HepG2 (cell line): Measurements from ENCODE around the gene CNGA1. TPM values are rescaled to one million over a fixed set of nuclear protein-coding genes. Genes with fewer than 3 reads are reported as not detected.
"Not testable (repeated sequence)": the region's sequence is repeated elsewhere in the genome, so short reads cannot be mapped to it uniquely, and the experiment has no call there.

Experiments used
- ATAC-seq: fragments of 200-7000 bp; cut with Tn5 transposase; 3 replicates; pipeline ENCODE4 v1.9.1; 2020; ENCODE audit warnings: mild to moderate bottlenecking, moderate library complexity
- BruUV-seq: library from RNA; stranded (reverse); fragments of 400-500 nt; replicated peaks from 2 replicates; lab custom pipeline; 2021; lab: Mats Ljungman, UMichigan
- CTCF ChIA-PET: fragments of 300-600 bp; formaldehyde crosslinking; extraction: SDS; loops from one replicate; lab custom pipeline; 2021; ENCODE audit warnings: low total read pairs, inconsistent platforms, low intra/inter-chr PET ratio; lab: Yijun Ruan, JAX
- POLR2A ChIA-PET: fragments of 350-600 bp; sonication (Branson Sonifier 250); formaldehyde crosslinking; loops from one replicate; lab custom pipeline; 2020; ENCODE audit warnings: antibody characterized with exemption, inconsistent platforms; lab: Yijun Ruan, JAX
- DNase-seq: peaks from one replicate; pipeline ENCODE4 v3.0.0-alpha.2; 2015; ENCODE audit warnings: low spot score
- FAIRE-seq: peaks from 3 replicates; lab custom pipeline; 2011; peaks lifted over from hg19 to GRCh38; lab: Jason Lieb, UNC
- H2AFZ ChIP-seq: one replicate; pipeline ENCODE4 v1.6.1; 2011; ENCODE audit warnings: low read length, inconsistent platforms
- H3K27ac ChIP-seq: fragments of 300-600 bp; 3 replicates; pipeline ENCODE4 v1.8.0; 2011; ENCODE audit warnings: mixed run types, mild to moderate bottlenecking, mixed read lengths, low read length, inconsistent platforms; ENCODE audit not compliant: insufficient read depth; ENCODE audit errors: extremely low read length
- H3K27me3 ChIP-seq, 2 experiments: fragments of 200-600 bp in 1 of 2; 2 replicates in 1 of 2; 3 replicates in 1 of 2; pipeline versions ENCODE4 v1.6.0 to v1.8.0; 2011; ENCODE audit warnings: low read length in 2 of 2, mild to moderate bottlenecking in 2 of 2, moderate library complexity in 2 of 2, inconsistent platforms in 1 of 2; ENCODE audit not compliant: insufficient read depth in 2 of 2, control insufficient read depth in 1 of 2
- H3K36me3 ChIP-seq, 2 experiments: fragments of 200-600 bp in 1 of 2; replicated peaks in 1 of 2; 2 replicates in 1 of 2; 3 replicates in 1 of 2; pipeline versions ENCODE4 v1.5.1 to v1.8.0; 2011; ENCODE audit warnings: low read length in 2 of 2, inconsistent platforms in 1 of 2; ENCODE audit not compliant: insufficient read depth in 2 of 2, control insufficient read depth in 1 of 2
- H3K4me1 ChIP-seq: 2 replicates; pipeline ENCODE4 v1.5.1; 2012; ENCODE audit warnings: low read length, inconsistent platforms; ENCODE audit not compliant: insufficient read depth
- H3K4me2 ChIP-seq: 2 replicates; pipeline ENCODE4 v1.6.0; 2011; ENCODE audit warnings: low read depth, low read length, inconsistent platforms
- H3K4me3 ChIP-seq, 3 experiments: fragments of 200-600 bp in 1 of 3; sonication (generic), shearing (Covaris generic) in 1 of 3; replicated peaks in 1 of 3; 2 replicates each; pipeline ENCODE4 v1.5.1; 2011 to 2016; ENCODE audit warnings: low read length in 3 of 3, inconsistent platforms in 2 of 3, low read depth in 2 of 3, mild to moderate bottlenecking in 2 of 3, control low read depth in 1 of 3, mixed read lengths in 1 of 3; ENCODE audit not compliant: insufficient read depth in 1 of 3
- H3K79me2 ChIP-seq: one replicate; pipeline ENCODE4 v1.6.1; 2011; ENCODE audit warnings: low read length, inconsistent platforms; ENCODE audit not compliant: insufficient read depth
- H3K9ac ChIP-seq: 2 replicates; pipeline ENCODE4 v1.6.0; 2011; ENCODE audit warnings: mild to moderate bottlenecking, low read depth, low read length, inconsistent platforms; ENCODE audit not compliant: insufficient read depth
- H3K9me3 ChIP-seq: 2 replicates; pipeline ENCODE4 v1.5.1; 2012; ENCODE audit warnings: mild to moderate bottlenecking, low read length
- H4K20me1 ChIP-seq: 2 replicates; pipeline ENCODE4 v1.6.0; 2011; ENCODE audit warnings: inconsistent platforms, mild to moderate bottlenecking, low read length, moderate library complexity; ENCODE audit not compliant: insufficient read depth
- ATRX ChIP-seq: sonication (generic); formaldehyde crosslinking; IDR thresholded peaks from 2 replicates; pipeline ENCODE4 v1.4.0; 2020; ENCODE audit warnings: missing genetic modification reagents, borderline replicate concordance
- CCDC6 ChIP-seq: sonication (generic); formaldehyde crosslinking; IDR thresholded peaks from 2 replicates; pipeline ENCODE4 v1.8.1; 2022; ENCODE audit warnings: mild to moderate bottlenecking, missing genetic modification reagents, moderate library complexity
- E2F5 ChIP-seq: sonication (generic); formaldehyde crosslinking; conservative IDR thresholded peaks from 2 replicates; pipeline ENCODE4 v1.4.0; 2020; ENCODE audit warnings: missing genetic modification reagents
- ETV6 ChIP-seq: sonication (generic); formaldehyde crosslinking; conservative IDR thresholded peaks from 2 replicates; pipeline ENCODE4 v1.4.0; 2020; ENCODE audit warnings: missing genetic modification reagents
- GTF3A ChIP-seq: sonication (generic); formaldehyde crosslinking; conservative IDR thresholded peaks from 2 replicates; pipeline ENCODE4 v1.4.0; 2020; ENCODE audit warnings: mild to moderate bottlenecking, missing genetic modification reagents
- HCFC1 ChIP-seq: fragments of 150-350 bp; IDR thresholded peaks from 2 replicates; pipeline ENCODE4 v1.6.1; 2014; ENCODE audit warnings: low read depth, low read length
- NCOR1 ChIP-seq: fragments of 200-600 bp; sonication (generic); IDR thresholded peaks from 2 replicates; pipeline ENCODE4 v1.7.0; 2017; ENCODE audit warnings: antibody characterized with exemption, low read length, borderline replicate concordance
- NPAS2 ChIP-seq: sonication (generic); formaldehyde crosslinking; IDR thresholded peaks from 2 replicates; pipeline ENCODE4 v1.8.0; 2022; ENCODE audit warnings: mild to moderate bottlenecking, missing genetic modification reagents, borderline replicate concordance
- PAWR ChIP-seq: sonication (generic); formaldehyde crosslinking; IDR thresholded peaks from 2 replicates; pipeline ENCODE4 v1.4.0; 2020; ENCODE audit warnings: missing genetic modification reagents, mild to moderate bottlenecking, borderline replicate concordance
- RBFOX2 ChIP-seq: fragments of 200-400 bp; formaldehyde crosslinking; IDR thresholded peaks from 2 replicates; pipeline ENCODE4 v1.6.1; 2017; ENCODE audit warnings: low read depth, mild to moderate bottlenecking, low read length
- SUZ12 ChIP-seq: fragments of 150-350 bp; IDR thresholded peaks from 2 replicates; pipeline ENCODE4 v1.6.1; 2014; ENCODE audit warnings: low read depth, low read length
- TAF1 ChIP-seq: sonication (generic); formaldehyde crosslinking; IDR thresholded peaks from 2 replicates; pipeline ENCODE4 v1.4.0; 2020; ENCODE audit warnings: missing genetic modification reagents
- ZEB1 ChIP-seq: IDR thresholded peaks from 2 replicates; pipeline ENCODE4 v1.6.1; 2012; ENCODE audit warnings: mild to moderate bottlenecking, low read depth, inconsistent platforms; ENCODE audit not compliant: insufficient replicate concordance
- ZNF124 ChIP-seq: sonication (generic); formaldehyde crosslinking; IDR thresholded peaks from 2 replicates; pipeline ENCODE4 v1.4.0; 2020; ENCODE audit warnings: missing genetic modification reagents
- ZNF136 ChIP-seq: sonication (generic); formaldehyde crosslinking; IDR thresholded peaks from 2 replicates; pipeline ENCODE4 v1.8.1; 2022; ENCODE audit warnings: low read depth, mild to moderate bottlenecking, moderate library complexity, missing genetic modification reagents
- ZSCAN25 ChIP-seq: sonication (generic); formaldehyde crosslinking; IDR thresholded peaks from 2 replicates; pipeline ENCODE4 v1.8.0; 2022; ENCODE audit warnings: mild to moderate bottlenecking, missing genetic modification reagents
- WGBS: methylation state at CpG from one replicate; pipeline ENCODE4 v1.1.6; 2017; ENCODE audit warnings: low lambda C conversion rate; 5-methylcytosine and 5-hydroxymethylcytosine counted together
- in situ Hi-C: cut with HindIII; loops from 2 replicates; pipeline ENCODE4 v1.10.0; 2017; ENCODE audit warnings: low pct_unique_long_range_greater_than_20kb; ENCODE audit not compliant: extremely low pct_ligation_motif_present
- intact Hi-C: fragments of 100-400 bp; cut with micrococcal nuclease; formaldehyde crosslinking; loops from one replicate; pipeline ENCODE4 v1.10.0; 2022; ENCODE audit not compliant: unreplicated experiment
- polyA plus RNA-seq, 8 experiments: library from polyadenylated mRNA; depleted of rRNA in 3 of 8; stranded (reverse) in 7 of 8; unstranded in 1 of 8; fragments of >200 nt; fragmentation: Illumina TruSeq in 4 of 8; extraction: Trizol in 4 of 8; gene quantifications; 2 replicates each; pipeline versions ENCODE4 v1.2.1 to v1.2.3, GENCODE V29; 2011 to 2016; ENCODE audit warnings: low read depth in 4 of 8, missing spikeins in 1 of 8, mixed read lengths in 1 of 8; ENCODE audit not compliant: insufficient read depth in 1 of 8
- total RNA-seq, 5 experiments: library from RNA; depleted of rRNA; stranded (reverse); fragments of >200 nt; fragmentation: Illumina TruSeq; extraction: Trizol; gene quantifications; 2 replicates each; pipeline ENCODE4 v1.2.3, GENCODE V29; 2016; ENCODE audit warnings: low read depth in 1 of 5
- TF ChIP-seq, protein P1 (sequence below): sonication (generic); formaldehyde crosslinking; IDR thresholded peaks from 2 replicates; pipeline ENCODE4 v1.4.0; 2020; ENCODE audit warnings: missing genetic modification reagents

CNGA1 gene
- total and polyA plus RNA-seq, 2 of the 13 experiments (the other 11 are each of a cell fraction or from before 2014, with no cell fraction given): 0.22 to 0.40 TPM

- no peaks in the 10 kb centered on the region for H4K20me1 ChIP-seq
- no peaks in the 10 kb centered on the region for H3K79me2 ChIP-seq
- no peak for FAIRE-seq
- no peak overlapping the region for H3K27ac ChIP-seq
- no TSS peak for BruUV-seq
- no peak overlapping the region for H3K4me3 ChIP-seq
- in situ Hi-C loops (no loop called here), intact Hi-C loops (no loop called here)
- H2AFZ ChIP-seq: no peak overlapping the region
- H3K27me3 ChIP-seq: no peaks in the 10 kb centered on the region
- CTCF ChIA-PET: no interaction called here
- H3K9me3 ChIP-seq: peaks cover 9% of the 10 kb centered on the region; the same call in 1 of the 2 replicates
- ATAC-seq: no peak
- 0% methylated on average over 1 of the region's 1 CpG for WGBS
- TF ChIP-seq PAWR (CRISPR knock-in tag): no peak
- no peak for TF ChIP-seq GTF3A
- no peak for TF ChIP-seq ZEB1
- no peak for TF ChIP-seq ZSCAN25 (CRISPR knock-in tag)
- TF ChIP-seq ETV6 (CRISPR knock-in tag): no peak
- TF ChIP-seq, protein P1, sequence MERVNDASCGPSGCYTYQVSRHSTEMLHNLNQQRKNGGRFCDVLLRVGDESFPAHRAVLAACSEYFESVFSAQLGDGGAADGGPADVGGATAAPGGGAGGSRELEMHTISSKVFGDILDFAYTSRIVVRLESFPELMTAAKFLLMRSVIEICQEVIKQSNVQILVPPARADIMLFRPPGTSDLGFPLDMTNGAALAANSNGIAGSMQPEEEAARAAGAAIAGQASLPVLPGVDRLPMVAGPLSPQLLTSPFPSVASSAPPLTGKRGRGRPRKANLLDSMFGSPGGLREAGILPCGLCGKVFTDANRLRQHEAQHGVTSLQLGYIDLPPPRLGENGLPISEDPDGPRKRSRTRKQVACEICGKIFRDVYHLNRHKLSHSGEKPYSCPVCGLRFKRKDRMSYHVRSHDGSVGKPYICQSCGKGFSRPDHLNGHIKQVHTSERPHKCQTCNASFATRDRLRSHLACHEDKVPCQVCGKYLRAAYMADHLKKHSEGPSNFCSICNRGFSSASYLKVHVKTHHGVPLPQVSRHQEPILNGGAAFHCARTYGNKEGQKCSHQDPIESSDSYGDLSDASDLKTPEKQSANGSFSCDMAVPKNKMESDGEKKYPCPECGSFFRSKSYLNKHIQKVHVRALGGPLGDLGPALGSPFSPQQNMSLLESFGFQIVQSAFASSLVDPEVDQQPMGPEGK (CRISPR knock-in tag): no peak
- no peak for TF ChIP-seq NCOR1
- TF ChIP-seq ZNF124: no peak
- no peak for TF ChIP-seq ATRX (CRISPR knock-in tag)
- no peak for TF ChIP-seq SUZ12
- TF ChIP-seq ZNF136 (CRISPR knock-in tag): no peak
- TF ChIP-seq NPAS2: no peak
- TF ChIP-seq TAF1 (CRISPR knock-in tag): no peak
- TF ChIP-seq HCFC1: no peak
- no peak for TF ChIP-seq E2F5 (CRISPR knock-in tag)
- TF ChIP-seq RBFOX2: no peak
- TF ChIP-seq CCDC6 (CRISPR knock-in tag): no peak
- H3K4me1 ChIP-seq: no peaks in the 10 kb centered on the region
- H3K4me2 ChIP-seq: no peak overlapping the region
- POLR2A ChIA-PET: no interaction called here
- H3K36me3 ChIP-seq: no peaks in the 10 kb centered on the region
- DNase-seq: no peak
- H3K9ac ChIP-seq: no peak overlapping the region
Observed at GRCh38 chr4:47996021-47996420, 20.5 kb downstream of the CNGA1 start.

- WGBS: 100% methylated on average over 1 of the region's 1 CpG
- DNase-seq, in situ Hi-C loops, H4K20me1 ChIP-seq, H3K27ac ChIP-seq, H3K9me3 ChIP-seq, FAIRE-seq, H3K4me2 ChIP-seq, CTCF ChIA-PET, H3K4me1 ChIP-seq, H3K4me3 ChIP-seq, POLR2A ChIA-PET, H3K79me2 ChIP-seq, BruUV-seq, H3K9ac ChIP-seq, ATAC-seq, H3K36me3 ChIP-seq, intact Hi-C loops, H2AFZ ChIP-seq, H3K27me3 ChIP-seq: not testable (repeated sequence)
Observed at GRCh38 chr4:47992475-47992874, 24.0 kb downstream of the CNGA1 start.
